ENCODE measurements around the gene TMSB10.

TMSB10 gene

DNA sequence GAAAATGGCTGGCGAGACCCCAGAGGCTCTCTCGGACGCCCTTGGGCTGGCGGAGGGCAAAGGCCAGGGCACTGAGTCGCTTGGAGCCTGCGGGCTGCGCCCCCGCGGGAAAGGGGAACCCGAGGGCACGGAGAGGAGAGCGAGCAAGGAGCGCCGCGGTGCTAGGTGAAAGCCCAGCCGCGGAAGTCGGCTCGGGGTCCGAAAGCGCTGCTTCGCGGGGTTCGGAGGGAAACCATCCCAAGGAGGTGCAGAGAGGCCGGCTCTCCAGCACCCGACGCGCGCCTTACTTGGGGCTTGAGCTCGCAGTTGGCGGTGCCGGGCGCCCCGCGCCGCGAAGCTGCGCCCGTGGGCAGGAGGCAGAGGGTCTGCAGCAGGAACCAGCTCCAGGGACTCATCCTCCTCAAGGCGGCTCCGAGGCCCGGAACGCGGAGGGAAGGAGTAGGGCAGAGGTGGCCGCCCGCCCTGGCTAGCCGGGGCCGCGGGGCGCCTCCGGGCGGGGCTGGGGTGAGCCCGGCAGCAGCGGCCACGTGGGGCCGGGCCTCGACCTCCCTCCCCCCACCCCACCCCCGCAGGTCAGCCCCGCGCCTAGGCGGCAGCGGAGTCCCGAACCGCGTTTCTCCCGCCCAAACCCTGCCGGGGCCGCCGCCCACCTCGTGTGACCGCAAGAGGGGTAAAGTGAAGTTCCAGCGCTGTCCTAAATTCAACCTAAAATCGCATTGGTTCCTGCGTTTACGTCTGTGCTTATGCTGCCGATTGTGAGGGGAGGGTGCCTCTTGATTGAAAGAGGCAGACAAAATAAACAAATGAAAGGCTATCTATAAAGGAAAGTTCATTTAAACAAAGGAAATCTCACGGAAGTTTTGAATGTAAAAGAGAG lies 24.6 kb upstream of the TMSB10 start, which contains the start of gene TRABD2A (continued):
- TF ChIP-seq, protein P1, sequence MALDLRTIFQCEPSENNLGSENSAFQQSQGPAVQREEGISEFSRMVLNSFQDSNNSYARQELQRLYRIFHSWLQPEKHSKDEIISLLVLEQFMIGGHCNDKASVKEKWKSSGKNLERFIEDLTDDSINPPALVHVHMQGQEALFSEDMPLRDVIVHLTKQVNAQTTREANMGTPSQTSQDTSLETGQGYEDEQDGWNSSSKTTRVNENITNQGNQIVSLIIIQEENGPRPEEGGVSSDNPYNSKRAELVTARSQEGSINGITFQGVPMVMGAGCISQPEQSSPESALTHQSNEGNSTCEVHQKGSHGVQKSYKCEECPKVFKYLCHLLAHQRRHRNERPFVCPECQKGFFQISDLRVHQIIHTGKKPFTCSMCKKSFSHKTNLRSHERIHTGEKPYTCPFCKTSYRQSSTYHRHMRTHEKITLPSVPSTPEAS (tag by site-specific recombination; IDR thresholded peaks at IDR 0.05): no peak
- TF ChIP-seq SP7 (tag by site-specific recombination; IDR thresholded peaks at IDR 0.05): no peak
- no peak for TF ChIP-seq ZNF324 (tag by site-specific recombination; IDR thresholded peaks at IDR 0.05)
- TF ChIP-seq PRDM1 (tag by site-specific recombination; IDR thresholded peaks at IDR 0.05): peak; percentile 61; the same call in 1 of the 2 replicates
- no peak for TF ChIP-seq ZNF133 (tag by site-specific recombination; IDR thresholded peaks at IDR 0.05)
- no peak for TF ChIP-seq ZNF529 (tag by site-specific recombination; IDR thresholded peaks at IDR 0.05; ENCODE audit: insufficient replicate concordance)
- no peak for TF ChIP-seq HOXD13 (CRISPR knock-in tag; IDR thresholded peaks at IDR 0.05; ENCODE audit: borderline replicate concordance)
- TF ChIP-seq, protein P2, sequence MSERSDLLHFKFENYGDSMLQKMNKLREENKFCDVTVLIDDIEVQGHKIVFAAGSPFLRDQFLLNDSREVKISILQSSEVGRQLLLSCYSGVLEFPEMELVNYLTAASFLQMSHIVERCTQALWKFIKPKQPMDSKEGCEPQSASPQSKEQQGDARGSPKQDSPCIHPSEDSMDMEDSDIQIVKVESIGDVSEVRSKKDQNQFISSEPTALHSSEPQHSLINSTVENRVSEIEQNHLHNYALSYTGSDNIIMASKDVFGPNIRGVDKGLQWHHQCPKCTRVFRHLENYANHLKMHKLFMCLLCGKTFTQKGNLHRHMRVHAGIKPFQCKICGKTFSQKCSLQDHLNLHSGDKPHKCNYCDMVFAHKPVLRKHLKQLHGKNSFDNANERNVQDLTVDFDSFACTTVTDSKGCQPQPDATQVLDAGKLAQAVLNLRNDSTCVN (tag by site-specific recombination; optimal IDR thresholded peaks at IDR 0.05): no peak

DNA sequence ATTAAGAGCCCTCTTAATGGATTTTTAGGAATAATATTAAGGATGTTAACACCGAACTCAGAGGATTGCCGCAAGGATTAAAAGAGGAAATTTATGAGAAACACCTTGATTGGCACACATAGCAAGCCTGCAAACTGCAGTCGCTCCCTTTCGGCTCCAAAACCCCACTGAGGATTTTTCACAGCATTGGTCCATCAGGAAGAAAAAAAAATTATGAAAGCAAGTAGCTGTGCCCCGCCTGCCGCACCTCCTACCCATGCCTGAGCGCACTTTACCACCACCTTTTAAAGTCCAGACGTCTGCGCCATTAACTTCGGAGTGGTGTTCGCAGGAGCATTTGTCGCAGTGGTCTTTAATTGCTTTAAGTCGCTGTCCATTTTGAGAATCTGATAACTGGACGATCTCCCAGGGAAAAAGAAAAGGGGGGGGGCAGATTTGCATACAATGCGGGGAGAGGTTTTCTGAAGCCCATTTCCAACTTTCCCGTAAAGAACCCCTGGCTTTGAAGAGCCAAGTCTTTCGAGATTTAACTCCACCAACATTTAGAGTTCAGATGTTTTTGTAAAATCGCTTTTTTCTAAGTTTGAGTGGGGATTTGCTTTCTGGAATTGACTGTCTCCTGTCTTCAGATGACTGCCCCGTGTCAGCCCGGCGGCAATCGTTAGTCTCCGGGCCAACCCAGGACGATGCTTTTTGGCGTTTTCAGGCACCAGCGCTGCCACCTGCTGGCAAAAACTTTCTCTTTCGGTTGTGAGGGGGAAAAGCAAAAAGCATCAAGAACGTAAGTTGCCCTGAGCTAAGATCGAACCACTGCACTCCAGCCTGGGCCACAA lies 23.7 kb upstream of the TMSB10 start:
- Histone ChIP-seq H3K9me3 (ENCODE audit: control insufficient read depth, insufficient read depth, low read depth, low read length) (no peaks in the 10 kb centered on the region), H3K4me1 (ENCODE audit: control insufficient read depth, insufficient read depth, low read length) (no peaks in the 10 kb centered on the region), H3K27ac (ENCODE audit: extremely low read depth, low read depth, low read length) (no peak overlapping the region), H3K4me3 (ENCODE audit: low read depth, low read length) (peak overlapping the region; percentile 50), H3K36me3 (ENCODE audit: control insufficient read depth in 2 of 2, insufficient read depth in 1 of 2, low read length in 2 of 2) (no peaks in the 10 kb centered on the region)
- ChIA-PET POLR2A (interaction anchor here (0.6 to 3.8 kb wide), 2 partner anchors 24 to 26 kb away, joined by 6 to 21 read pairs; partner anchors contain the start of gene TMSB10), CTCF (interaction anchor here (0.6 to 3.3 kb wide), 26 partner anchors 8 to 927 kb away, joined by 3 to 27 read pairs (median 3); no protein-coding TSS in a partner anchor)
- TF ChIP-seq ZNF2 (tag by site-specific recombination; IDR thresholded peaks at IDR 0.05) (peak; percentile 82), GLIS1 (tag by site-specific recombination; IDR thresholded peaks at IDR 0.05) (peak; percentile 21; the same call in 1 of the 2 replicates), ZNF184 (tag by site-specific recombination; IDR thresholded peaks at IDR 0.05) (0 out of 2 replicates have a peak, but pooled peaks have one; percentile 2), PRDM1 (tag by site-specific recombination; IDR thresholded peaks at IDR 0.05) (peak; percentile 66; the same call in 1 of the 2 replicates), ZNF335 (tag by site-specific recombination; conservative IDR thresholded peaks at IDR 0.05) (peak; percentile 65), ZBTB8A (tag by site-specific recombination; IDR thresholded peaks at IDR 0.05) (0 out of 2 replicates have a peak, but pooled peaks have one; percentile 30), ZNF654 (tag by site-specific recombination; IDR thresholded peaks at IDR 0.05; ENCODE audit: low read depth) (peak; percentile 85), ZNF391 (tag by site-specific recombination; IDR thresholded peaks at IDR 0.05; ENCODE audit: borderline replicate concordance, low read depth) (no peak), ZNF341 (tag by site-specific recombination; IDR thresholded peaks at IDR 0.05; ENCODE audit: low read depth) (peak; percentile 69), ZNF121 (tag by site-specific recombination; IDR thresholded peaks at IDR 0.05) (peak; percentile 84; the same call in 1 of the 2 replicates), ZNF426 (tag by site-specific recombination; IDR thresholded peaks at IDR 0.05) (no peak)
- TF ChIP-seq, protein P3, sequence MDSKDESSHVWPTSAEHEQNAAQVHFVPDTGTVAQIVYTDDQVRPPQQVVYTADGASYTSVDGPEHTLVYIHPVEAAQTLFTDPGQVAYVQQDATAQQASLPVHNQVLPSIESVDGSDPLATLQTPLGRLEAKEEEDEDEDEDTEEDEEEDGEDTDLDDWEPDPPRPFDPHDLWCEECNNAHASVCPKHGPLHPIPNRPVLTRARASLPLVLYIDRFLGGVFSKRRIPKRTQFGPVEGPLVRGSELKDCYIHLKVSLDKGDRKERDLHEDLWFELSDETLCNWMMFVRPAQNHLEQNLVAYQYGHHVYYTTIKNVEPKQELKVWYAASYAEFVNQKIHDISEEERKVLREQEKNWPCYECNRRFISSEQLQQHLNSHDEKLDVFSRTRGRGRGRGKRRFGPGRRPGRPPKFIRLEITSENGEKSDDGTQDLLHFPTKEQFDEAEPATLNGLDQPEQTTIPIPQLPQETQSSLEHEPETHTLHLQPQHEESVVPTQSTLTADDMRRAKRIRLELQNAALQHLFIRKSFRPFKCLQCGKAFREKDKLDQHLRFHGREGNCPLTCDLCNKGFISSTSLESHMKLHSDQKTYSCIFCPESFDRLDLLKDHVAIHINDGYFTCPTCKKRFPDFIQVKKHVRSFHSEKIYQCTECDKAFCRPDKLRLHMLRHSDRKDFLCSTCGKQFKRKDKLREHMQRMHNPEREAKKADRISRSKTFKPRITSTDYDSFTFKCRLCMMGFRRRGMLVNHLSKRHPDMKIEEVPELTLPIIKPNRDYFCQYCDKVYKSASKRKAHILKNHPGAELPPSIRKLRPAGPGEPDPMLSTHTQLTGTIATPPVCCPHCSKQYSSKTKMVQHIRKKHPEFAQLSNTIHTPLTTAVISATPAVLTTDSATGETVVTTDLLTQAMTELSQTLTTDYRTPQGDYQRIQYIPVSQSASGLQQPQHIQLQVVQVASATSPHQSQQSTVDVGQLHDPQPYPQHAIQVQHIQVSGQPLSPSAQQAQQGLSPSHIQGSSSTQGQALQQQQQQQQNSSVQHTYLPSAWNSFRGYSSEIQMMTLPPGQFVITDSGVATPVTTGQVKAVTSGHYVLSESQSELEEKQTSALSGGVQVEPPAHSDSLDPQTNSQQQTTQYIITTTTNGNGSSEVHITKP (tag by site-specific recombination; IDR thresholded peaks at IDR 0.05): peak; percentile 74; the same call in 1 of the 2 replicates
- TF ChIP-seq, protein P4, sequence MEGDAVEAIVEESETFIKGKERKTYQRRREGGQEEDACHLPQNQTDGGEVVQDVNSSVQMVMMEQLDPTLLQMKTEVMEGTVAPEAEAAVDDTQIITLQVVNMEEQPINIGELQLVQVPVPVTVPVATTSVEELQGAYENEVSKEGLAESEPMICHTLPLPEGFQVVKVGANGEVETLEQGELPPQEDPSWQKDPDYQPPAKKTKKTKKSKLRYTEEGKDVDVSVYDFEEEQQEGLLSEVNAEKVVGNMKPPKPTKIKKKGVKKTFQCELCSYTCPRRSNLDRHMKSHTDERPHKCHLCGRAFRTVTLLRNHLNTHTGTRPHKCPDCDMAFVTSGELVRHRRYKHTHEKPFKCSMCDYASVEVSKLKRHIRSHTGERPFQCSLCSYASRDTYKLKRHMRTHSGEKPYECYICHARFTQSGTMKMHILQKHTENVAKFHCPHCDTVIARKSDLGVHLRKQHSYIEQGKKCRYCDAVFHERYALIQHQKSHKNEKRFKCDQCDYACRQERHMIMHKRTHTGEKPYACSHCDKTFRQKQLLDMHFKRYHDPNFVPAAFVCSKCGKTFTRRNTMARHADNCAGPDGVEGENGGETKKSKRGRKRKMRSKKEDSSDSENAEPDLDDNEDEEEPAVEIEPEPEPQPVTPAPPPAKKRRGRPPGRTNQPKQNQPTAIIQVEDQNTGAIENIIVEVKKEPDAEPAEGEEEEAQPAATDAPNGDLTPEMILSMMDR (tag by site-specific recombination; IDR thresholded peaks at IDR 0.05): peak; percentile 83
- TF ChIP-seq, protein P5, sequence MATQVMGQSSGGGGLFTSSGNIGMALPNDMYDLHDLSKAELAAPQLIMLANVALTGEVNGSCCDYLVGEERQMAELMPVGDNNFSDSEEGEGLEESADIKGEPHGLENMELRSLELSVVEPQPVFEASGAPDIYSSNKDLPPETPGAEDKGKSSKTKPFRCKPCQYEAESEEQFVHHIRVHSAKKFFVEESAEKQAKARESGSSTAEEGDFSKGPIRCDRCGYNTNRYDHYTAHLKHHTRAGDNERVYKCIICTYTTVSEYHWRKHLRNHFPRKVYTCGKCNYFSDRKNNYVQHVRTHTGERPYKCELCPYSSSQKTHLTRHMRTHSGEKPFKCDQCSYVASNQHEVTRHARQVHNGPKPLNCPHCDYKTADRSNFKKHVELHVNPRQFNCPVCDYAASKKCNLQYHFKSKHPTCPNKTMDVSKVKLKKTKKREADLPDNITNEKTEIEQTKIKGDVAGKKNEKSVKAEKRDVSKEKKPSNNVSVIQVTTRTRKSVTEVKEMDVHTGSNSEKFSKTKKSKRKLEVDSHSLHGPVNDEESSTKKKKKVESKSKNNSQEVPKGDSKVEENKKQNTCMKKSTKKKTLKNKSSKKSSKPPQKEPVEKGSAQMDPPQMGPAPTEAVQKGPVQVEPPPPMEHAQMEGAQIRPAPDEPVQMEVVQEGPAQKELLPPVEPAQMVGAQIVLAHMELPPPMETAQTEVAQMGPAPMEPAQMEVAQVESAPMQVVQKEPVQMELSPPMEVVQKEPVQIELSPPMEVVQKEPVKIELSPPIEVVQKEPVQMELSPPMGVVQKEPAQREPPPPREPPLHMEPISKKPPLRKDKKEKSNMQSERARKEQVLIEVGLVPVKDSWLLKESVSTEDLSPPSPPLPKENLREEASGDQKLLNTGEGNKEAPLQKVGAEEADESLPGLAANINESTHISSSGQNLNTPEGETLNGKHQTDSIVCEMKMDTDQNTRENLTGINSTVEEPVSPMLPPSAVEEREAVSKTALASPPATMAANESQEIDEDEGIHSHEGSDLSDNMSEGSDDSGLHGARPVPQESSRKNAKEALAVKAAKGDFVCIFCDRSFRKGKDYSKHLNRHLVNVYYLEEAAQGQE (tag by site-specific recombination; IDR thresholded peaks at IDR 0.05): peak; percentile 60; the same call in 1 of the 2 replicates

Measured in HEK293 (cell line).